Smooth muscle cell of the pulmonary artery (primary cell): ENCODE data around the gene STX11. TPM values are rescaled to one million over a fixed set of nuclear protein-coding genes. Genes with fewer than 3 reads are reported as not detected.

Source experiments
- total RNA-seq: library from RNA; depleted of rRNA; stranded (reverse); fragments of >200 nt; gene quantifications from 2 replicates; pipeline ENCODE4 v1.2.3, GENCODE V29; 2014

Gene STX11
- 0.85 and 1.6 TPM in 2 replicates for total RNA-seq

DNA sequence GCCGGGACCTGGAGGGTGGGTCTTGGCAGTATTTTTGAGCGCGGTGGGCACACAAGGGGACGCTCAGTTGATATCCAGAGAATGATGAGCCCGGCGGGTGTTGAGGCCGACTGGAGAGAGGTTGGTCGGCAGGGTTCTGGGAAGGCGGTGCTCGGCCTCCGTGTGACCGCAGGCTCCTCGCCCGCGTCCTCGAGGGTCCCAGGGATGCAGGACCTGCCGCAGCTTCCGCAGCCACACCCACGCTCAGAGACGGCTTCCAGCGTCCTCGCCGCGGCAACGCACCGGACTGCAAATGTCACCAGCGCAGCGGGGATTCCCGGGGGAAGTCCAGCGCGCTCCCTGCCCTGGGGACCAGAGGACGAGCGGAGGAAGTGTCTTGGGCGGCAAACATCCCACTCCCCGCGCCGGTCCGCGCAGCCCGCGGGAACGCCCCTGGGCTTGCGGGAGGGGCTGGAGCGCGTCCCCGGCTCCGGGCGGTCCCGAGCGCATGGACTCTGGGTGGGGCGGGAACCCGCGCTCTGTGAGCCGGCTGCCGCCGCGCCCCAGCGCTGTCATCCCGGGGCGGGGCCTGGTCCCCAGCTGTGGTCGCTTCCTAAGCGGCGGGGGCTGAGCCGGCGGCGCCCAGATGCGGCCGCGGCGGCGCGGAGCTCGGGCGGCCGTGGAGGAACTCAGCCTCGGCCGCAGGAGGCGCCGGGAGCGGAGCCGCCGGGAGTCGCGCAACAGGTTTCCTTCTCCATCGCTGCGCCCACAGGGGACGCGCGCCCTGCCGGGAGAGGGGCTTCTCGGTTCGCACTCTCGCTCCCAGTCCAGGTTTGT is at the start of gene STX11:
TSS of gene STX11 (plus strand) at position 624 of the 816 bp plus-strand sequence. CDS start 36,111 bp downstream, outside the sequence.

Other genes with a start within 250 kb of the STX11 start
- gene PLAGL1, start 142.3 kb upstream of the STX11 start, total RNA-seq = 44.0 and 48.2 TPM in 2 replicates
- 44.6 and 53.3 TPM in 2 replicates for gene SF3B5, start 54.9 kb upstream of the STX11 start, total RNA-seq
- 105 and 165 TPM in 2 replicates for gene UTRN, start 134.8 kb downstream of the STX11 start, total RNA-seq